ENCODE results near the gene SELP.

- no peak for TF ChIP-seq CTCF (IDR thresholded peaks at IDR 0.05; ENCODE audit: insufficient read depth, low read depth, low read length)
- TF ChIP-seq EZH2 (IDR thresholded peaks at IDR 0.05; ENCODE audit: insufficient read depth, low read length), result no peak
Measured at GRCh38 chr1:169574336-169574735, 55.6 kb downstream of the SELP start.

Measured in astrocyte (in vitro differentiated cells and primary cell).